Measurements from ENCODE around the gene AXL. TPM values are rescaled to one million over a fixed set of nuclear protein-coding genes. Genes with fewer than 3 reads are reported as not detected.
A peak's percentile ranks its signal among the peaks of the same experiment; 100 is the strongest.

Gene AXL
- total and polyA plus RNA-seq, 9 of the 15 experiments (the other 6 are each of a cell fraction or from before 2014, with no cell fraction given): 0.80 to 6.6 (median 1.6) TPM

GRCh38 chr19:41226053-41226873 lies 7.2 kb downstream of the AXL start (continued):
- TF ChIP-seq ZNF592 (IDR thresholded peaks at IDR 0.05): peak; percentile 84
- TF ChIP-seq MNT (conservative IDR thresholded peaks at IDR 0.05): peak; percentile 45 to 57; a peak in 3 of 4 replicates
- TF ChIP-seq YY1 (IDR thresholded peaks at IDR 0.05; ENCODE audit: borderline replicate concordance in 1 of 3, control insufficient read depth in 1 of 3, extremely low read depth in 1 of 3, insufficient read depth in 3 of 3, insufficient read length in 1 of 3, insufficient replicate concordance in 2 of 3, low read depth in 1 of 3, low read length in 2 of 3): no peak
- TF ChIP-seq ETS1 (conservative IDR thresholded peaks at IDR 0.05; ENCODE audit: control insufficient read depth, low read depth, low read length): peak; percentile 78; the same call in 1 of the 2 replicates
- no peak for TF ChIP-seq RAD51 (IDR thresholded peaks at IDR 0.05; ENCODE audit: borderline replicate concordance, low read depth)
- no peak for TF ChIP-seq MCM5 (IDR thresholded peaks at IDR 0.05; ENCODE audit: low read depth)
- TF ChIP-seq PML (IDR thresholded peaks at IDR 0.05; ENCODE audit: low read length): peak; percentile 19; the same call in 1 of the 2 replicates
- 0 out of 2 replicates have a peak, but pooled peaks have one; percentile 28 for TF ChIP-seq SAFB (IDR thresholded peaks at IDR 0.05; ENCODE audit: borderline replicate concordance, low read depth, low read length)
- TF ChIP-seq ZKSCAN3 (CRISPR knock-in tag; IDR thresholded peaks at IDR 0.05): no peak
- no peak for TF ChIP-seq SMC3 (conservative IDR thresholded peaks at IDR 0.05; ENCODE audit: insufficient read depth, low read depth, low read length)
- no peak for TF ChIP-seq RFX1 (IDR thresholded peaks at IDR 0.05)
- TF ChIP-seq ARID3B (CRISPR knock-in tag; IDR thresholded peaks at IDR 0.05; ENCODE audit: borderline replicate concordance): no peak
- no peak for TF ChIP-seq TCF15 (CRISPR knock-in tag; IDR thresholded peaks at IDR 0.05)
